Measurements from ENCODE around the gene FBXW11.

DNA sequence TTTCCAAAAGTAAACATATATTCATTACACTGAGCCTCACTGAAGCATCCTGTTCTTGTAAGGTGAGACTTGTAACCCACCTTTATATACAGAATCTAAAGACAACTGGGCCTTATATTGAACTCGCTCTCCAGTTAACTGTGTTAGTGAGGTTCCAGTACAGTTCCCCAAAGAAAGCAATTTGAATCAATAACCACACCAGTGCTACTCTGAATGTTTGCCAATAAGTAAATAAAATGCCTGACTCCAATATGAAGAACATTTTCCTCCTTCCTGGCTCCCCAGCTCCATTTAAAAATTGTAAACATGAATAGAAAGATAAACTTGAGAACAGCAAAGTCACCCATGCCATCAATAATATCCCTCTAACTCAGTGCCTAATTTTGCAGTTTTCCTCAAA lies 50.1 kb downstream of the FBXW11 start:
- TF ChIP-seq CTCF (IDR thresholded peaks at IDR 0.05): no peak
- no peak for TF ChIP-seq ZNF121 (CRISPR knock-in tag; IDR thresholded peaks at IDR 0.05)
- no peak for TF ChIP-seq ZNF281 (CRISPR knock-in tag; IDR thresholded peaks at IDR 0.05)
- no peak for TF ChIP-seq CREB1 (CRISPR knock-in tag; IDR thresholded peaks at IDR 0.05)
- TF ChIP-seq KAT7 (CRISPR knock-in tag; IDR thresholded peaks at IDR 0.05; ENCODE audit: borderline replicate concordance): no peak
- TF ChIP-seq PRDM15 (CRISPR knock-in tag; IDR thresholded peaks at IDR 0.05): no peak
- no peak for TF ChIP-seq SP1 (CRISPR knock-in tag; conservative IDR thresholded peaks at IDR 0.05)
- TF ChIP-seq ZNF423 (CRISPR knock-in tag; IDR thresholded peaks at IDR 0.05): no peak
